Panc1 (cell line): ENCODE data around the gene EVI2B. TPM values are rescaled to one million over a fixed set of nuclear protein-coding genes. Genes with fewer than 3 reads are reported as not detected.

Source experiments
- ATAC-seq: fragments of 200-7000 bp; cut with Tn5 transposase; 2 replicates; pipeline ENCODE4 v1.9.1; 2020; ENCODE audit warnings: mild to moderate bottlenecking, moderate library complexity
- BruUV-seq: library from RNA; stranded (reverse); fragments of 400-500 nt; replicated peaks from 2 replicates; lab custom pipeline; 2021; lab: Mats Ljungman, UMichigan
- CTCF ChIA-PET: fragments of 300-600 bp; sonication (Branson Sonifier 250); formaldehyde crosslinking; loops from one replicate; lab custom pipeline; 2022; ENCODE audit warnings: antibody characterized with exemption; lab: Charles Lee
- POLR2A ChIA-PET: fragments of 300-600 bp; sonication (Branson Sonifier 250); formaldehyde crosslinking; loops from one replicate; lab custom pipeline; 2022; ENCODE audit warnings: antibody characterized with exemption; lab: Charles Lee
- DNase-seq: peaks from one replicate; pipeline ENCODE4 v3.0.0-alpha.2; 2010; ENCODE audit warnings: low read depth, low spot score
- H3K27ac ChIP-seq: 2 replicates; pipeline ENCODE4 v1.5.1; 2011; ENCODE audit warnings: mild to moderate bottlenecking, low read length, inconsistent platforms
- H3K27me3 ChIP-seq: fragments of 200-500 bp; sonication (Bioruptor generic); 2 replicates; pipeline ENCODE4 v1.6.0; 2014; ENCODE audit warnings: low read length, inconsistent platforms; ENCODE audit not compliant: control insufficient read depth, insufficient read depth
- H3K36me3 ChIP-seq: fragments of 200-500 bp; sonication (Bioruptor generic); 2 replicates; pipeline ENCODE4 v1.5.1; 2014; ENCODE audit warnings: inconsistent platforms, mild to moderate bottlenecking, low read length, moderate library complexity; ENCODE audit not compliant: control insufficient read depth, insufficient read depth
- H3K4me1 ChIP-seq: 2 replicates; pipeline ENCODE4 v1.5.1; 2011; ENCODE audit warnings: inconsistent platforms, mild to moderate bottlenecking, low read length, moderate library complexity; ENCODE audit not compliant: control insufficient read depth, insufficient read depth
- H3K4me3 ChIP-seq, 2 experiments: 2 replicates each; pipeline ENCODE4 v1.5.1; 2011 to 2012; ENCODE audit warnings: low read depth in 2 of 2, low read length in 2 of 2, mild to moderate bottlenecking in 2 of 2, inconsistent platforms in 1 of 2, moderate library complexity in 1 of 2
- H3K9me3 ChIP-seq: fragments of 200-500 bp; sonication (Bioruptor generic); 2 replicates; pipeline ENCODE4 v1.5.1; 2014; ENCODE audit warnings: low read depth, mild to moderate bottlenecking, inconsistent platforms, low read length, moderate library complexity; ENCODE audit not compliant: control insufficient read depth, insufficient read depth
- POLR2AphosphoS5 ChIP-seq: IDR thresholded peaks from 2 replicates; pipeline ENCODE4 v1.6.1; 2012; ENCODE audit warnings: mild to moderate bottlenecking, low read depth, low read length, moderate library complexity
- SIN3A ChIP-seq: IDR thresholded peaks from 2 replicates; pipeline ENCODE4 v1.6.1; 2012; ENCODE audit warnings: low read depth, mild to moderate bottlenecking, low read length, moderate library complexity, borderline replicate concordance; ENCODE audit not compliant: insufficient read depth
- TCF7L2 ChIP-seq: IDR thresholded peaks from 2 replicates; pipeline ENCODE4 v1.6.1; 2011; ENCODE audit warnings: mild to moderate bottlenecking, low read depth, low read length, inconsistent platforms
- in situ Hi-C: cut with HindIII; loops from 2 replicates; pipeline ENCODE4 v1.10.0; 2016; ENCODE audit warnings: low sequenced_read_pairs, low pct_unique_long_range_greater_than_20kb
- intact Hi-C: fragments of 100-400 bp; cut with micrococcal nuclease; formaldehyde crosslinking; loops from one replicate; pipeline ENCODE4 v1.10.0; 2022; ENCODE audit not compliant: unreplicated experiment
- total RNA-seq: library from RNA; stranded (reverse); gene quantifications from one replicate; pipeline ENCODE4 v1.2.1, GENCODE V29; 2021; ENCODE audit not compliant: unreplicated experiment
- TF ChIP-seq, protein P1 (sequence below): fragments of 450-650 bp; IDR thresholded peaks from 2 replicates; pipeline ENCODE4 v1.5.1; 2017; ENCODE audit warnings: mild to moderate bottlenecking
- TF ChIP-seq, protein P2 (sequence below), 2 experiments: IDR thresholded peaks; 2 replicates each; pipeline ENCODE4 v1.6.1; 2011 to 2012; ENCODE audit warnings: low read depth in 2 of 2, control low read depth in 1 of 2, low read length in 1 of 2, mild to moderate bottlenecking in 1 of 2, moderate library complexity in 1 of 2; ENCODE audit not compliant: insufficient read depth in 1 of 2

The EVI2B gene
- total RNA-seq, 1 experiment from 2014 or later: 0.08 TPM

DNA sequence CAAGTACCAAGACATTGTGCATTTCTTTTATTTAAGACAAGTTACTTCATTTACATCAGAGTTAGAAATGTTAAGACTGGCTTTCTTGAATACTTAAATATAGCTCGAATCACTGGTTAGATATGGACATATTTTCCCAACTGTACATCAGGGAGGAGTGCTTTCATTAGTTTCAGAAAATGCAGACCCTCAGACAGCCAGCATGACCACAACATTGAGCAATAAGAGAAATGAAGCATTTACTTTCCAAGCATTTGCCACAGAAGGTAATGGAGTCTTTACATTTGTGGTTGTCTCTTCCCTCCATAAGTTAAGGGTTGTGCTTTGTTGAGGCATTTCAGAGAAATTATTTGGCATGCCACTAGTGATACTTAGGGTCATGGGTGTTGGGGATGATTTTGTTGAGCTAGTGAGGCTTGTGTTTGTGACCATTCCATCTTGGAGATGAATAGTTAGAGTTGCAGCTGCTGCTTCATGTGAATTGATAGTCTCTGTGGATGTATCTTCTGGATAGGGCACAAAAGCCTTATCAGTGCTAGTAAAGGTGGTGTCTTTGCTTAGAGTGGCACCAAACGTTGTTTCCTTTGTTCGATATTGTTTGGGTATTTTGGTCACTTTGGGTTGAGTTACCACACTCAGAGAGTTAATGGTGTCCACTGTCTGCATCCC lies 18.9 kb downstream of the EVI2B start:
- ChIA-PET POLR2A (interaction anchor here (0.7 kb wide), 1 partner anchor 286 kb away, joined by 3 read pairs; no protein-coding TSS in a partner anchor), CTCF (interaction anchor here (0.5 kb wide), 1 partner anchor 309 kb away, joined by 3 read pairs; no protein-coding TSS in a partner anchor)
- intact Hi-C loops: no loop called here
- H3K9me3 ChIP-seq: no peaks in the 10 kb centered on the region
- no peak overlapping the region for H3K4me3 ChIP-seq
- H3K36me3 ChIP-seq: no peaks in the 10 kb centered on the region; the same call in 1 of the 2 replicates
- in situ Hi-C loops: no loop called here
- H3K4me1 ChIP-seq: no peaks in the 10 kb centered on the region
- no peak overlapping the region for H3K27ac ChIP-seq
- ATAC-seq (no peak), DNase-seq (no peak)
- H3K27me3 ChIP-seq: no peaks in the 10 kb centered on the region
- TF ChIP-seq POLR2AphosphoS5 (no peak), TCF7L2 (no peak), SIN3A (no peak)
- TF ChIP-seq, protein P1, sequence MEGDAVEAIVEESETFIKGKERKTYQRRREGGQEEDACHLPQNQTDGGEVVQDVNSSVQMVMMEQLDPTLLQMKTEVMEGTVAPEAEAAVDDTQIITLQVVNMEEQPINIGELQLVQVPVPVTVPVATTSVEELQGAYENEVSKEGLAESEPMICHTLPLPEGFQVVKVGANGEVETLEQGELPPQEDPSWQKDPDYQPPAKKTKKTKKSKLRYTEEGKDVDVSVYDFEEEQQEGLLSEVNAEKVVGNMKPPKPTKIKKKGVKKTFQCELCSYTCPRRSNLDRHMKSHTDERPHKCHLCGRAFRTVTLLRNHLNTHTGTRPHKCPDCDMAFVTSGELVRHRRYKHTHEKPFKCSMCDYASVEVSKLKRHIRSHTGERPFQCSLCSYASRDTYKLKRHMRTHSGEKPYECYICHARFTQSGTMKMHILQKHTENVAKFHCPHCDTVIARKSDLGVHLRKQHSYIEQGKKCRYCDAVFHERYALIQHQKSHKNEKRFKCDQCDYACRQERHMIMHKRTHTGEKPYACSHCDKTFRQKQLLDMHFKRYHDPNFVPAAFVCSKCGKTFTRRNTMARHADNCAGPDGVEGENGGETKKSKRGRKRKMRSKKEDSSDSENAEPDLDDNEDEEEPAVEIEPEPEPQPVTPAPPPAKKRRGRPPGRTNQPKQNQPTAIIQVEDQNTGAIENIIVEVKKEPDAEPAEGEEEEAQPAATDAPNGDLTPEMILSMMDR: no peak
- TF ChIP-seq, protein P2, sequence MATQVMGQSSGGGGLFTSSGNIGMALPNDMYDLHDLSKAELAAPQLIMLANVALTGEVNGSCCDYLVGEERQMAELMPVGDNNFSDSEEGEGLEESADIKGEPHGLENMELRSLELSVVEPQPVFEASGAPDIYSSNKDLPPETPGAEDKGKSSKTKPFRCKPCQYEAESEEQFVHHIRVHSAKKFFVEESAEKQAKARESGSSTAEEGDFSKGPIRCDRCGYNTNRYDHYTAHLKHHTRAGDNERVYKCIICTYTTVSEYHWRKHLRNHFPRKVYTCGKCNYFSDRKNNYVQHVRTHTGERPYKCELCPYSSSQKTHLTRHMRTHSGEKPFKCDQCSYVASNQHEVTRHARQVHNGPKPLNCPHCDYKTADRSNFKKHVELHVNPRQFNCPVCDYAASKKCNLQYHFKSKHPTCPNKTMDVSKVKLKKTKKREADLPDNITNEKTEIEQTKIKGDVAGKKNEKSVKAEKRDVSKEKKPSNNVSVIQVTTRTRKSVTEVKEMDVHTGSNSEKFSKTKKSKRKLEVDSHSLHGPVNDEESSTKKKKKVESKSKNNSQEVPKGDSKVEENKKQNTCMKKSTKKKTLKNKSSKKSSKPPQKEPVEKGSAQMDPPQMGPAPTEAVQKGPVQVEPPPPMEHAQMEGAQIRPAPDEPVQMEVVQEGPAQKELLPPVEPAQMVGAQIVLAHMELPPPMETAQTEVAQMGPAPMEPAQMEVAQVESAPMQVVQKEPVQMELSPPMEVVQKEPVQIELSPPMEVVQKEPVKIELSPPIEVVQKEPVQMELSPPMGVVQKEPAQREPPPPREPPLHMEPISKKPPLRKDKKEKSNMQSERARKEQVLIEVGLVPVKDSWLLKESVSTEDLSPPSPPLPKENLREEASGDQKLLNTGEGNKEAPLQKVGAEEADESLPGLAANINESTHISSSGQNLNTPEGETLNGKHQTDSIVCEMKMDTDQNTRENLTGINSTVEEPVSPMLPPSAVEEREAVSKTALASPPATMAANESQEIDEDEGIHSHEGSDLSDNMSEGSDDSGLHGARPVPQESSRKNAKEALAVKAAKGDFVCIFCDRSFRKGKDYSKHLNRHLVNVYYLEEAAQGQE (IDR thresholded peaks at IDR 0.05; ENCODE audit: insufficient read depth in 1 of 2, low read depth in 2 of 2, low read length in 1 of 2): no peak
- no TSS peak for BruUV-seq

DNA sequence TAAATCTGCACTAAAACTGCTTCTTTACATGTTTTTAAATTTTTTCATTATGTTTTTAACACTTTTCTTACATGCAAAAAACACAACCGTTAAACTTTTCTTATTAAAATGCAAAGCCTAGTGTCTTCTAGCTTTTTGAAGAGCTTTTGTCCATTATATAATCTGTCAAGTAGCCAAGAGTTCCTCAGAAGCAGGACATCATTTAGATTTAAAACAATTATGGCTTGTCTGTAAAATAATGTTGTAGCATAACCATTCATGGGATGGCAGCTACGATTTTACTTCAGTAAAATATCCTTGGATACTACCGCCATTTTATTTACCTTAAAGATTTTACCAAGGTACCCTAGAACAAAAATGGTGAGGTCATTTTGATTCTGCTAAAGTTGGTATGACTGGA lies 19.6 kb downstream of the EVI2B start:
- H3K4me1 ChIP-seq: no peaks in the 10 kb centered on the region
- no peak overlapping the region for H3K4me3 ChIP-seq
- no TSS peak for BruUV-seq
- no peak for ATAC-seq
- TF ChIP-seq, protein P2 (IDR thresholded peaks at IDR 0.05; ENCODE audit: insufficient read depth in 1 of 2, low read depth in 2 of 2, low read length in 1 of 2): no peak
- TF ChIP-seq POLR2AphosphoS5: no peak
- TF ChIP-seq, protein P1: no peak
- no peak for TF ChIP-seq SIN3A
- TF ChIP-seq TCF7L2: no peak
- no peaks in the 10 kb centered on the region for H3K9me3 ChIP-seq
- H3K27ac ChIP-seq: no peak overlapping the region
- CTCF ChIA-PET: interaction anchor here (0.5 kb wide), 1 partner anchor 308 kb away, joined by 3 read pairs; no protein-coding TSS in a partner anchor
- no peaks in the 10 kb centered on the region; the same call in 1 of the 2 replicates for H3K36me3 ChIP-seq
- POLR2A ChIA-PET: no interaction called here
- intact Hi-C loops (no loop called here), in situ Hi-C loops (no loop called here)
- no peaks in the 10 kb centered on the region for H3K27me3 ChIP-seq
- no peak for DNase-seq
